ENCODE measurements around the gene PLET1.

DNA sequence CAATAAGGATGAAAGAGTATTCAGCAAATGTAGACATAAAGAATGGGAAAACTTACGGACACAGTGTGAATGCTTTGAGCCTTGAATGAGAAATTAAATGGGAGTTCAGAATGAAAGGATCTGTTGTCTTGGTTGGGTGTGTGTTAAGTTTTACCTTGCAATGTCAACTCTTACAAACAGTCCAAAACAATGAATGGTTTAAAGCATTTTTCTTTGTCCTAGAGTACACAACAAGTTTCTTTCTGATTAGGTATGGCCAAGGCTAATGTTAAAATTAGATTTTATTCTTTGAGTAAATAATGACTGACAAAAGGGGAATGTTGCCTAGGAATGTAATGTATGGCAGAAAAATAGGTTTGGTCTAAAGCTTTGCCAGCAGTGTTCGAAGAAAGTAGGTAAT lies 32.0 kb downstream of the PLET1 start:
- TF ChIP-seq, protein P1, sequence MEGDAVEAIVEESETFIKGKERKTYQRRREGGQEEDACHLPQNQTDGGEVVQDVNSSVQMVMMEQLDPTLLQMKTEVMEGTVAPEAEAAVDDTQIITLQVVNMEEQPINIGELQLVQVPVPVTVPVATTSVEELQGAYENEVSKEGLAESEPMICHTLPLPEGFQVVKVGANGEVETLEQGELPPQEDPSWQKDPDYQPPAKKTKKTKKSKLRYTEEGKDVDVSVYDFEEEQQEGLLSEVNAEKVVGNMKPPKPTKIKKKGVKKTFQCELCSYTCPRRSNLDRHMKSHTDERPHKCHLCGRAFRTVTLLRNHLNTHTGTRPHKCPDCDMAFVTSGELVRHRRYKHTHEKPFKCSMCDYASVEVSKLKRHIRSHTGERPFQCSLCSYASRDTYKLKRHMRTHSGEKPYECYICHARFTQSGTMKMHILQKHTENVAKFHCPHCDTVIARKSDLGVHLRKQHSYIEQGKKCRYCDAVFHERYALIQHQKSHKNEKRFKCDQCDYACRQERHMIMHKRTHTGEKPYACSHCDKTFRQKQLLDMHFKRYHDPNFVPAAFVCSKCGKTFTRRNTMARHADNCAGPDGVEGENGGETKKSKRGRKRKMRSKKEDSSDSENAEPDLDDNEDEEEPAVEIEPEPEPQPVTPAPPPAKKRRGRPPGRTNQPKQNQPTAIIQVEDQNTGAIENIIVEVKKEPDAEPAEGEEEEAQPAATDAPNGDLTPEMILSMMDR (IDR thresholded peaks at IDR 0.05): no peak
- TF ChIP-seq POLR2A (IDR thresholded peaks at IDR 0.05): no peak

Data from tibial nerve (tissue), 3 donors.